Ovary (tissue), 3 donors: ENCODE data around the gene STEAP3.

ENCODE experiments used
- EP300 ChIP-seq: sonication (generic); formaldehyde crosslinking; IDR thresholded peaks from one replicate; pipeline ENCODE4 v1.6.1; 2017; ENCODE audit warnings: antibody characterized with exemption
- TF ChIP-seq, protein P1 (sequence below), 3 donors: fragments of 450-650 bp in 2 of 3; fragments of 200-600 bp in 1 of 3; IDR thresholded peaks; one replicate each; pipeline versions ENCODE4 v1.5.1 to v1.8.0; 2016 to 2022; ENCODE audit warnings: antibody characterized with exemption in 3 of 3, mild to moderate bottlenecking in 1 of 3
- donor health status: DM: no; HTN: no; CAD: no.

DNA sequence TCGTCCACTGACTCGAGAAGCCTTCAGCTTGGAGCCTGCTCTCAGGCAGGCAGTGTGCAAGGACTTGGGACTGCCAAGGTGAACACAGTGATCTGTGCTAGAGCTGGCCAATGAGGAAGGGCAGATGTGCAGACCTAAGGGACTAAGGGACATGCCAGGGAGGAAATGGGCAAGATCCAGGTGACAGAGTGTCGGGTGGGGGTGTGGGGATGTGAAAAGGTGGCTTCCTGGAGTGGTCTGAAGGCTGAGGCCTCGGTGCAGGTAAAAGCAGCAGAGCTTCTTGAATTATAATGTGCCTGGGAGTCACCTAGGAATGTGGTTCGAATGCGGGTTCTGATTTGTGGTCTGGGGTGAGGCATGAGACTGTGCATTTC is 42.0 kb downstream of the STEAP3 start:
- TF ChIP-seq, protein P1, sequence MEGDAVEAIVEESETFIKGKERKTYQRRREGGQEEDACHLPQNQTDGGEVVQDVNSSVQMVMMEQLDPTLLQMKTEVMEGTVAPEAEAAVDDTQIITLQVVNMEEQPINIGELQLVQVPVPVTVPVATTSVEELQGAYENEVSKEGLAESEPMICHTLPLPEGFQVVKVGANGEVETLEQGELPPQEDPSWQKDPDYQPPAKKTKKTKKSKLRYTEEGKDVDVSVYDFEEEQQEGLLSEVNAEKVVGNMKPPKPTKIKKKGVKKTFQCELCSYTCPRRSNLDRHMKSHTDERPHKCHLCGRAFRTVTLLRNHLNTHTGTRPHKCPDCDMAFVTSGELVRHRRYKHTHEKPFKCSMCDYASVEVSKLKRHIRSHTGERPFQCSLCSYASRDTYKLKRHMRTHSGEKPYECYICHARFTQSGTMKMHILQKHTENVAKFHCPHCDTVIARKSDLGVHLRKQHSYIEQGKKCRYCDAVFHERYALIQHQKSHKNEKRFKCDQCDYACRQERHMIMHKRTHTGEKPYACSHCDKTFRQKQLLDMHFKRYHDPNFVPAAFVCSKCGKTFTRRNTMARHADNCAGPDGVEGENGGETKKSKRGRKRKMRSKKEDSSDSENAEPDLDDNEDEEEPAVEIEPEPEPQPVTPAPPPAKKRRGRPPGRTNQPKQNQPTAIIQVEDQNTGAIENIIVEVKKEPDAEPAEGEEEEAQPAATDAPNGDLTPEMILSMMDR (IDR thresholded peaks at IDR 0.05): no peak
- no peak for TF ChIP-seq EP300
